Measurements from ENCODE around the gene DNAH1.

GRCh38 chr3:52361011-52361410 lies 44.9 kb downstream of the DNAH1 start:
- TF ChIP-seq CTCF (IDR thresholded peaks at IDR 0.05 in 2 of 3, conservative IDR thresholded peaks at IDR 0.05 in 1 of 3; ENCODE audit: borderline replicate concordance in 1 of 3, insufficient read depth in 1 of 3, low read depth in 2 of 3, low read length in 2 of 3) (no peak), POLR2A (IDR thresholded peaks at IDR 0.05; ENCODE audit: borderline replicate concordance, extremely low read depth, insufficient read depth, insufficient read length) (no peak), ZNF274 (IDR thresholded peaks at IDR 0.05; ENCODE audit: low read depth, low read length) (no peak), EZH2phosphoT487 (IDR thresholded peaks at IDR 0.05; ENCODE audit: borderline replicate concordance) (no peak), RAD21 (IDR thresholded peaks at IDR 0.05; ENCODE audit: low read depth) (no peak), JUND (IDR thresholded peaks at IDR 0.05) (no peak)
